Activated naive CD4-positive, alpha-beta T cell treated with Interleukin-2 at 50 U/mL for 16 hours (primary cell): Measurements from ENCODE around the gene LYPD5.

Experiments used
- DNase-seq: peaks from one replicate; pipeline ENCODE4 v3.0.0-alpha.2; 2020

The LYPD5 gene

DNA sequence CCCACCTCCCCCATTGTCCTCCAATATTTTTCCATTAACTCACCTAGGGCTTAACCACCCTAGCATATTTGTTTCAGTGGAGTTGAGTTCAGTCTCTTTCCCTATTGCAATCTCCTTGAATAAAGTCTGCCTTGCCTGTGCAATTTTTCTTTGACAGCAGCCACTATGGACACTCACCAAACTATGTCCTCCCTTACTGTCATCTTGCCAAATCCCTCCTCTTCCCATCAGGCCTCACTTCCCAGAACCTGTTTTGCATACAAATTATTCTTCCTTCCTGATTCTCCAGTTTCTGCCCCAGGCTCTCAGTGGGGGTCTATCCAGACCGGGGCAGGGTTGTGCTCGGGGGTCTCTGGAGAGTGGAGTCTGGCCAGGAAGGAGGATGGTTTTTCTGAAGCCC lies 2.2 kb upstream of the LYPD5 start:
- no peak for DNase-seq

DNA sequence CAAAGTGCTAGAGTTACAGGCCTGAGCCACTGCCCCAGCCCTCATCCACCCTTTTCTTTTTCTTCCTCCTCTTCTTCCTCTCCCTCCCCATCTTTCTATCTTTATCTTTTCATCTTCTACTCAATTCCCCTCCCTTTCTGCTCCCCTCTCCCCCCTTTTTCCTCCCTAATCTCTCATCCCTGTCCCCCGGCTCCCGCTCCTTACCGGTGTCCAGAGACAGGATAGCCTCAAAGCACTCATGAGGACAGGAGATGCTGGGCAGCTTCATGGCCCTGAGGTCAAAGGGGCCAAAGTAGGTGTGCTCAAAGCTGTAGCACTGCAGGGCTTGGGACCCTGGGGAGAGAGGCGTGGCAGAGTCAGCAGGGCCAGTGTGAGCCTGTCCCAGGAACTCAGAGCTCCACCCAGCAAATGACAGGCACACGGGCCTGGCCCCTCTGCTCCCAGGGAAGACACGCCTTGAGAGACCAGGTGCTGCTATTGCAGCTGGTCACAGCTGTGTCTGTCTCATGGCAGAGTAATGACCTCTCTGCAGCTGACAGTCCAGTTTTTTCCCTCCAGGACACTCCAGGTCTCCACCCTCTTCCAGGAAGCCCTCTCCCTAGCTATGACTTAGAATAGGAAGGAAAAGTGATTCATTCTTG lies 2.6 kb downstream of the LYPD5 start:
- DNase-seq: no peak

DNA sequence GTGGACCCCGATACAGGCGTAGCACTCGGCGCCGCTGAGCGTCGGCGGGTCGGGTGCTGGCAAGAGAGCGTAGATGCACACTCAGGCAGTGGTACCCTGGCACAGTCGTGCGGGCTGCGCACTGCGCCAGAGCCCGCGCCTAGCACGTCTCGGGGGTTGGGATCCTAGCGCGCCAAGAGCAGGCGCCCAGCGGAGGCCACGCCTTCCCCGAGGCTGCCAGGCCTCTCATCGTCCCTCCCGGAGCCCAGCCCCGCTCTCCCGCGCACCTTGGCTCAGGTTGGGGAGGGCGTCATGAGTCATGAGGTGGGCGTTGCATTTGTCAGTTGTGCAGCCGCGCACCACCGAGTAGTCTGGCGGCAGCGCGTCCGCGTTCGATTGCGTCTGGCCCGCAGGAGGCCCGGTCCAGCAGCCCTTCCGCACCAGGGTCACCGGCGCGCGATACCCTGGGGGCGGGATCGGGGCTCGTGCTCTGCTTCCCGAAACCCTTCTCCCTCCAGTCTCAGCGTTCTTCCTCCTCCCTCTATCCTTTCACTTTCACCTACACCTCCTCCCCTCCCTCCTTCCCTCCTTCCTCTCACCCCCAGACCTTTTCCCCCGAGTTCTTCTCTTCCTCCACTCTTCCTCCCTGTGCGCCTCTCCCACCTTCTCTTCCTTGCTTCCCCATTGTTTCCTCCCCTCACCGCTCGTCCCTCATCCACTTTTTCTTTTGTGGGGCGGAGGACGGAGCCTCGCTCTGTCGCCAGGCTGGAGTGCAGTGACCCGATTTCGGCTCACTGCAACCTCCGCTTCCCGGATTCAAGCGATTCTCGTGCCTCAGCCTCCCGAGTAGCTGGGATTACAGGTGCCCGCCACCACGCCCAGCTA lies 3.5 kb downstream of the LYPD5 start:
- peak; percentile 77 for DNase-seq

DNA sequence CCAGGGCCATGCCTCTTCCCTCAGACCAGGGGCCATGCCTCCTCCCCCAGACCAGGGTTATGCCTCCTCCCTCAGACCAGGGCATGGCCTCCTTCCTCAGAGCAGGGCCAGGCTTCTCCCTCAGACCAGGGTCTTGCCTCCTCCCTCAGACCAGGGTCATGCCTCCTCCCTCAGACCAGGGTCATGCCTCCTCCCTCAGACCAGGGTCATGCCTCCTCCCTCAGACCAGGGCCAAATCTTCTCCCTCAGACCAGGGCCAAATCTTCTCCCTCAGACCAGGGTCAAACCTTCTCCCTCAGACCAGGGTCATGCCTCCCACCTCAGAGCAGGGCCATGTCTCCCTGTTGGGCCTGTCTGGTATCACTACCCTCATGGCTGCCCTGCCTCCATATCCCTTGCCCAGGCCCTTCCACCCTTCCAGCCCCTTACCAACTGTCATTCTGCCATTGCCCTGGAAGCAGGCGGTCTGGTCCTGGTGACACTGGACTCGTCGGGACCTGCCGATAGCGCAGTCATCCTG lies 4.2 kb downstream of the LYPD5 start:
- DNase-seq: no peak

DNA sequence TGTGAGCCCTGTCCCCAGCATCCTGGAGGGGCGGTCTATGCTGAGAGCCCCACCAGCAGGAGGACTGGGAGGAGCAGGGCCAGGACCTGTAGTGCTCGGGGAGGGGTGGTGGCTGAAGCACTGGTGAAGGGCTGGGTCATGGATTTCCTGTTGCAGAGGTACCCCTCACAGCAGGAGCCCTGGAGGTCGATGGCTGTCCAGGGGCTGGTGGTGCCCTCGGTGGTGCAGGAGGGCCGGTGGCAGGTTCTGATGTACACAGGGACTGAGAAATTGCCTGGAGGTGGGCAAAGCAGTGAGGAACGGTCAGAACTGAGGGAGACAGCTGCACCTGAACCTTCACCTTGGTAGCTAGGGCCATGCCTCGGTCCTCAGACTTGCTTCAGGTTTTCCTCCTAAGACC lies 4.7 kb downstream of the LYPD5 start:
- DNase-seq: no peak

DNA sequence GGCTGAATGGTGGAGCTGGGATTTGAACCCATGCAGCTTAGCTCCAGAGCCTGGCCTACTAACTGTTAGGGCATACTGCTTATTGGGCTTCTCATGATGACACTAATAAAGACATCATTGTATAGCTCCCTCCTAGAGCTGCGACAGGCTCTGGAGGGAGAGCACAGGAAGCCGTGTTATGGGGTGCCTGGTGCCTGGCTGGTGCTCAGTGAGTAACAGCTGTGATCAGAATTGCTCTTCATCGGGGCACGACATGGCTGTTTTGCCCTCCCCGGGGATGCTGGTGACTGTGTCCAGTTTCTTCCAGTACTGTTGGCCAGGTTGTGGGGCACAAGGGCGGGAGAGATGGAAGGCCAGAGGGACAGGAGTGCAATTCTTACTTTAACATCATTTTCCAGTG lies 5.1 kb downstream of the LYPD5 start:
- no peak for DNase-seq

DNA sequence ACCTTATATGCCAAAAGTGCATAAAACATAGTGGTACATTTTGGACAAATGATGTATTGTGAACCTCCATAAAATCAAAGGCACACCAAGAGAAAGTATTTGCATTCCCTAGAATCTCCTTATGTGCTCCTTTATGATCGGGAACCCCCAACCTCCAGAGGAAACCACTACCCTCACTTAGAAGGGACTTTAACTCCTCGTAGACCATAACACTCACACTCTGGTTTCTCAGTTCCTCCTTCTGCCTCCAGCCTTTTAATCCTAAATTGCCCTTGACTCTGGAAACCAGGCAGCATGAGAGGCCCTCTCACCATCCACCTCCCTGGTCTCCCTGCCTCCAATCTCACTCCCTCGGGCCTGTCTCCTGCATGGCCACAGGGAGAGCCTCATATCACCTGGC lies 11.7 kb downstream of the LYPD5 start:
- no peak for DNase-seq

DNA sequence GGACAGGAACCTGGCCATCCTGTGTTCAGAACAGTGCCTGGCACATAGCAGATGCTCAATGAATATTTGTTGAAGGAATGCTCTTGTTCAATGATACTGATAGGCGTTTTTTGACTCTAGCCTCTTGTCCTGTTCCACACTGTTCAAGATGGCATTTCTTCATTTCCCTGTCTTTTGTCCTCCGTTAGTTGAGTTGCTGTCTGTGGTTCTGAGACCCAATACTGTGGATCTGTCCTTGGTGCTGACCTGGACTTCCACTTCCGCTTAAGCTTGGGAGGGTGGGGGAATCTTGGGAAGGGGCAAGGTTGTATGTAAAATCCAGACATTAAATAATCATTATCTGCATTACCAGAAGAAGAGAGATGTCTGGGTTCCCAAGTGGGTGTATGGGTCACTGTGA lies 13.2 kb downstream of the LYPD5 start:
- DNase-seq: no peak

DNA sequence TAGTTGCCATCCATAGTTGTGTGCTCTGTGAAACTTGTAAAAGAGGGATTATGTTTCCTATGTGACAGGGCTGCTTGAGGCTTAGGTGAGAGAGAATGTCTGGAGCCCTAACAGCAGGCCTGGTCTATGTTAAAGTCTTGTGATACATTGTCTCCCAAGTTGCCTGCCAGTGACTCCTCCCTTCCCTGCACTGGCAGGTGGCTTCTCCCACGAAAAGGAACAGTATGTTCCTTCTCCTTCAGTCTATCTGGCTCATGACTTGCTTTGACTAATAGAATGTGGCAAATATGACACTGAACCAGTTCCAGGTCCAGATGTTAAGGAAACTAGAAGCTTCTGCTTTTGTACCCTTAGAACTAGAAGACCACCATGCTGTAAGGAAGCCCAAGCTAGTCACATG lies 15.6 kb downstream of the LYPD5 start:
- DNase-seq: no peak

DNA sequence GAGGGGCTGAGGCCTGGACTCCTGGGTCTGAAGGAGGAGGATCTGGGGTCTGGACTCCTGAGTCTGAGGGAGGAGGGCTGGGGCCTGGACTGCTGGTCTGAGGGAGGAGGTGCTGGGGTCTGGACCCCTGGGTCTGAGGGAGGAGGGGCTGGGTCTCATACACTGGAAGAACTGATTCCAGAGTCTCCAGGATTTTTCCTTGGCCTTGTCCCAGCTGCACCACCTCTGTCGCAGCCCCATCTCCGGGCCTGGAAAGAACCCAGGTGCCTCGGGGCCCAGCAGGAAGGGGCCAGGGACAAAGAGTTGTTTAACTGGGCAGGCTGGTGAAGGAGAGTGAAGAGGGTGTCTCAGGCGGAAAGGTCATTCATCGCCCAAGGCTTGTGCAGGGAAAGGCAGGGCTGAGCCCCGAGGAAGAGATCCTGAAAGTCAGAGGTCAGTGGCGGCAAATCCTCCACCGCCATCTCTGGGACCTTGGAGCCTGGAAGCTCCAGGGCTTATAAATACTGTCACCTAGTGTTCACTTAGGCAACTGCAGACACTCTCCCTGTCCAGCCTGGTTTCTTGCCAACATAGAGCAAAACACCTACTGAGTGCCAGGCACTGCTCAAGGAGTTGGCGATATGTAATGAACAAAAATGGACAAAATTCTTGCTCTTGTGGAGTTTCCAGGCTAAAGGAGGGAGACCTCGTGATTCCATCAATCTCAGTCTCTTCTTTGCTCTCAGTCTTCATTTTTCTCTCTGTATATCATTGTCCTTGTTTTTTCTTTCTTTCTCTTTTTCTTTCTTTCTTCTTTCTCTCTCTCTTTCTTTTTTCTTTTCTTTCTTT lies 17.1 kb downstream of the LYPD5 start:
- DNase-seq: peak; percentile 49

DNA sequence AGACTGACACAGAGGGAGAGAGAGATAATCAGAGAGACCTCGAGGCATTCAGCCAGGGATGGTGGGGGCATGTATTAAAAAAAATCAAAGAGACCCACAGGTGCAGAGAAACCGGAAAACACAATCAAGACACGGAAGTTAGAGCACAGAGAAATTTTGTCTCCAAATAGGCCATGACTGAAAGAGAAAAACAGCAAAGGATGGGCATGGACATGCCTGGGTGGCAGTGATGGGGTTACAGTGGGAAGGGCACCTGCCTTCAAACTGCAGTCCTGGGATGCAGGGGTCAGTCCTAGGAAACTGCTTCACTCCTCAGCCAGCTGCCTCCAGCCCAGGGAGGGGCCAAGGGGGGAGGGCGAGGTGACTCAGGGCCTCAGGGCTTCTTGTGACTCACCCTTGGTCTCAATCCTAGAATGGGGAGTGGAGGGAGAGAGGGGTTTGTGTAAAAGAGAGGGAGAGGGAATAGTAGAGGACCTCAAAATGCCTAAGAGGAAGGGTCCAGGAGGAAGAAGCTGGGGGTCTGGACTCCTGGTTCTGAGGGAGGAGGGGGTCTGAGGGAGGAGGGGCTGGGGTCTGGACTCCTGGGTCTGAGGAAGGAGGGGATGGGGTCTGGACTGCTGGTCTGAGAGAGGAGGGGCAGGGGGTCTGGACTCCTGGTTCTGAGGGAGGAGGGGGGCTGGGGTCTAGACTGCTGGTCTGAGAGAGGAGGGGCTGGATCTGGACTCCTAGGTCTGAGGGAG lies 17.8 kb downstream of the LYPD5 start:
- peak; percentile 75 for DNase-seq

DNA sequence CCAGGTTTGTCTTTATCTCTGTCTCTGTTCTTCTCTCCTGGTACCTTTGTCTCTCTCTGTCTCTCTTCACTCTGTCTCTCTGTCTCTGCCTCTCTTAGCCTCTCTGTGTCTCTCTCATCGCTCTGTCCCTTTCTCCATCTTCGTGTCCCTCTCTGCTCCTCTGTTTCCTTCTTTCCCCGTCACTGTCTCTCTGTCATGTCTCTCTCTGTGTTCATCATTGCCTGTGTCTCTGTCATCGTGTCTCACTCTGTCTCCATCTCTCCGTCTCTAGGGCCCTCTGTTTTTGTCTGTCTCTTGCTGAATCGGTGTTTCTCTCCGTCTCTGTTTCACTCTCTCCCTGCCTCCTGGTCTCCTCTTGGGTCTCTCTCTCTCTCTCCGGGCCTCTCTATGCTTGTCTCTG lies 18.6 kb downstream of the LYPD5 start:
- DNase-seq: no peak

DNA sequence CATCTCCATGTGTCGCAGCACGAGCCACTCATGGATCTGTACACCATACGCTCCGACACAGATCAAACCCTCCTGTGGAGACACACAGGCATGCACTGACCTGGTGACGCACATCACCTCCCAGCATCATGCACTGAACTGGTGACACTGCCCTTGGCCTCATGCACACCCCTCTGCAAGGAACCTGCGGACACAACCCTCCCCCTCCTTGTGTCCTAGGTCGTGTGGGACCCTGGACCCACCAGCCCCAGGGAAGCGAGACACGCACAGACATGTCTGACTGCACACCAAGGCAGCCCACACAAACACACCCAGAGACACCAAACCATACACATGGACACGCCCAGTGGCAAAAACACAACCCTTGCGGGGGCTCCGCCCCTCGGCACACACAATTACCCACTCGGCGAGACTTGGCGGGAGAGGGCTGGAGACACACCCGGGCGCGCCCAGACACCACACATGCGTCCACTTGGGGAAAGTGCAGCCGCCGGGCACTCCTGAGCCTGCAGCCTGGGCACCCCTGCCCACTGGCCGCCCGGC lies 19.5 kb downstream of the LYPD5 start:
- no peak for DNase-seq

DNA sequence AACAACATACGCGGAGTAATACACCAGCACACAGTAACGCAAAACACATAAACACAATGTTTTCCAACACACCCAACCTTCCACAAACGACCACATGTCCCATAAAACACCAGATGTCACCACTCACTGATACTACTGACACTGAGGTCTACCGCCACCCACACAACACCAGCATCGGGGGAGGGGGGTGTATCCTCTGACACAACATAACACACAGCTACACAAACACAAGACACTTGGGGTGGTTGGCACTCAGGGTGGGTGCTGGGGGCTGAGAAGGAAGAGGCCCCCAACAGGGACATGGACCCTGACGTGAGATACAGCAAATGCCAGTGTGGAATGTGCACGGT lies 20.0 kb downstream of the LYPD5 start:
- peak; percentile 25 for DNase-seq

DNA sequence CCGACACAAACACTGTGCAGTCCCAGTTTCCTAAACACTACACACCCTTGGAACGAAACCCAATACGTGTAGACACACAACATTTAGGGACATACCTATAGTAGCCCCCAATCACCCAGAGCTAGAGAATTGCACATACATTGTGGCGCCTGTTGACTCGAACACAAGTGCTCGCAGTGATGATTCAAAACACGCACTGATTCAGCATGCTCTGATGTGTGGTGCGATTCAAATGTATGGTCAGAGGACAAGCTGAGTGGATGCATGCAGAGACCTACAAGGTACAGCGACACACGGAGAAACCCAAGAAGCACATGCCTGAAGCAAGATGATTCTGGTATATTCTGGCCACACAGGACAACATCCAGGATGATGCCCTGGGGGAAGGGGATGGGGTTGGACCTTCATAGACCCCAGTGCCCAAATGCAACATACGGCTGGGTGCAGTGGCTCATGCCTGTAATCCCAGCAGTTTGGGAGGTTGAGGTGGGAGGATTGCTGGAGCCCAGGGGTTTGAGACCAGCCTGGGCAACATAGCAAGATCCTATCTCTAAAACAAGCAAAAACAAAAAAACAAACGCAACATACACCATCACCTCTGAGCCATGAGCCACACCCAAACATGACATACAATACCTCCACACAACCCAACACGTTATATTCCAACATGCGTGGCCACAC lies 20.5 kb downstream of the LYPD5 start:
- DNase-seq: peak; percentile 40

DNA sequence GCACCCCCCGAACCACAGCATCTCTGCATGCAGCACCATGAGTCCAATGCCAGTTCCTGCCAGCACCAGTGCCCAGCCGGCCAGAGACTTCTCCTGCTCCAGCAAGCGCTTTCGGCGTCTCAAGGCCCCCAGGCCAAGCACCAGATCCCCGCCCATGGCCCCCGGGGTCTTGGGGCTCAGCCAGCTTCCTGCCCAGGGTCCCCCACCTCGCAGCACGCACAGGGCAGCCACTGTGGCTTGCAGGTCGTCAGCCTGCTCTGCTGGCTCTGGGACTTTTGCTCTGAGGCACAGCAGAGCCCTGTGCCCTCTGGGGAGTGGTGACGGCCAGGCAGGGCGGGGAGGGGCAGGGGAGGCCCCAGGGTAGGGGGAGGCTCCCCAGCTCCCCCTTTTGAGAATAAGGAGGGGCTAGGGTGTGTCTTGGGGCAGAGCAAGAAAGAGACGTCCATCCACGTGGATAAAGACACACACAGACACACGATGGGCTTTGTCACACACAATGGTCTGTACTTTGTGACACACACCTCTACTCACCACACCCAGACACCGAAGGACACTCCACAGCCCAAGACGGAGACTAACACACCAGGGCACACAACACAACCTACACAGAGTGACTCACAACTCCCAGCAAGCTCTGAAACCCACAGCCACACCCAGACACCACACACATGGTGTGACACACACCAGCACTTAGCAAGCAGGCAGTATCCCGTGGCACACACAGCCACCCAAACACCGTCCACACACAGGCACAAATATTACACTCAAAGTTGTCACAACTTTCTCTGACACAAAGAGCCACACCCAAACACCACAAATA lies 21.3 kb downstream of the LYPD5 start, which contains the start of gene KCNN4:
Gene KCNN4, minus strand, starts transcription at position 268 of the 820 bp plus-strand sequence. Its CDS starts 112 bp downstream, at position 156.
- DNase-seq: peak; percentile 81

DNA sequence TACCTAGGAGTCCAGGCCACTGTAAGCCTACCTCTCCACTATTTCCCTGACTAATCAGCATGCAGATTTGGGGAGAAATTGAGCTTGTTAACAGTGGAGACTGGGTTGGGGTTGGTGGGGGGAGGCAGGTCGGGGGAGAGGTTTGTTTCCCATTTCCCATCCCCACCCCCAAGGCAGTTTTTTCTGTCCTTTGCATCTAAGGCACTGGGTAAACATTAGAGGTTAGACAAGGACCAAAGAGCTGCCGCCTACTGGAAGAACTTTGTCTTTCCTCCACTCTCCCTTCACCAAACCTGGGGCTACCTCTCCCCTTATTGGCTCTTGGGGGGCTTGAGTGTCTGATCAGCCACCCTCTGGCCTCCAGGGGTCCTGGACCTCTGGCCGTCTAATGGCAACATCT lies 22.4 kb downstream of the LYPD5 start:
- no peak for DNase-seq

DNA sequence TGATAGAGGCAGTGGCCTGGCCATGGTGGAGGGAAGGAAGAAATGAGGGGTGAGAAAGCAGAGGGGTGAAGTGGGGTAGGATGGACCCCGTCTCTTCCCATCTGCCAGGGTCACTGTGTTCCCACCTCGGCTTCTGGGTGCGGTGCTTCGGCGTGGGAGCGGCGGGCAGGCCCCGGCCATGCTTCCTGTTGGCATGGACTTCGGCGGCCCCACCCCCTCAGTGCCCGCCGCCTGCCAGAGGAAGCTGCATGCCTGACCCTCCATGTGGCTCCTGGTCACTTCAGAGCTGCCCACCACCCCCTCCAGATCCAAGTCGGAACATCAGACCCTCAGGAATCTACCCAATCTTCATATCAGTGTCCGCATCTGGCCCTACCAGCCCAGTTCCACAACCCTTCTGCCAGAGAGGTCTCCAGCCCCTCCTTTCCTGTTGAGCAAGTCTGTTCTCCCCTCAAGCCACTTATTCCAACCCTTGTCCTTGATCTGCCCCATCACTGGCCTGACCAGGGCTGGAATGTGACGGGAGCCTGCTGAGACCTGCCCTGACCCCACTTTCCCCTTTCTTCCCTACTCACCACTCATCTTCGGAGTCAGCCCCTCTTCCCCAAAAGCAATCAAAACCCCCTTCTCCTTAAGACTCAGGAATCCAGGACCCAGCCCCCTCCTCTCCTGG lies 23.0 kb downstream of the LYPD5 start:
- DNase-seq: no peak

DNA sequence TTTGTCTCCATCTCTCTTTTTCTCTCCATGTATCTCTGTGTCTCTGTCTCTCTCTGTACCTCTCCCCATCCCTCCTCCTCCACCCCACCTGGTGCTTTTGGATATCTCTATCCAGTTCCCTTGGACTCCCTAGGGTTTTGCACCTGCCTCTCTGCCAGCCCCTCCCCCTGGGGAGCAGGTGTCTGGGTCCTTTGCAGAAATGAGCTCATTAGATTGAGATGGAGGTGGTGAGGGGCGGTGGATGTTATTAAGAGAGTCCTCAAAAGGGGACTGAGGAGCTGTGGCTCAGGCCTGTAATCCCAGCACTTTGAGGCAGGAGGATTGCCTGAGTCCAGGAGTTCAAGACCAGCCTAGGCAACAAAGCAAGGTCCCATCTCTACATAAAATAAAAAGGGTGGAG lies 23.6 kb downstream of the LYPD5 start:
- no peak for DNase-seq

DNA sequence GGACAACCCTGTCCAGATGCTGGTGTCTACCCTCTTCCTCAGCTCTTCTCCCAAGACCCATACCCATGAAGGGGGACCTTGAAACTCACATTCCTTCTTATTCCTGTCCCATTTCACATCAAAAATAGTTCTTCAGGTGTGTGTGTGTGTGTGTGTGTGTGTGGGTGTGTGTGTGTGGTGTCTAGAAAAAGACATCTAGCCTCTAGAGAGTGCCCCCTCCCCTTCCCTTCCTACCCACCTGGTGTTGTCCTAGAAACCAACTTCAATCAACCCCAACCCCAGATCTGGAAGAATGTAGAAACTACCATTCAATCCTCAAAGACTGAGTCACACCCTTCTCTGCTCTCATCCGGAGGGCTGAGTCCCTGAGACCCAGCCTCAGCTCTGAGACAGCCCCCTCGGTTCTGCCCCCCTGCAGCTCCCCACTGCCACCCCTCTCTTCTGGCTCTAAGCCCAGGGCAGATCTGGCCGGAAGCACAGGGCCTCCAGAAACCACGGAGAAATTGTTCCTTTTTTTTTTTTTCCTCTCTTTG lies 25.0 kb downstream of the LYPD5 start:
- DNase-seq: peak; percentile 19
